HG02852 (cell line): Measurements from ENCODE around the gene DGAT2.

ENCODE experiments used
- ATAC-seq: cut with Tn5 transposase; IDR thresholded peaks from one replicate; pipeline ENCODE4 v1.9.1; 2021; ENCODE audit warnings: mild to moderate bottlenecking, moderate library complexity; ENCODE audit not compliant: unreplicated experiment

DGAT2 gene

GRCh38 chr11:75778962-75779361, 10.4 kb downstream of the DGAT2 start:
- no peak for ATAC-seq

DNA sequence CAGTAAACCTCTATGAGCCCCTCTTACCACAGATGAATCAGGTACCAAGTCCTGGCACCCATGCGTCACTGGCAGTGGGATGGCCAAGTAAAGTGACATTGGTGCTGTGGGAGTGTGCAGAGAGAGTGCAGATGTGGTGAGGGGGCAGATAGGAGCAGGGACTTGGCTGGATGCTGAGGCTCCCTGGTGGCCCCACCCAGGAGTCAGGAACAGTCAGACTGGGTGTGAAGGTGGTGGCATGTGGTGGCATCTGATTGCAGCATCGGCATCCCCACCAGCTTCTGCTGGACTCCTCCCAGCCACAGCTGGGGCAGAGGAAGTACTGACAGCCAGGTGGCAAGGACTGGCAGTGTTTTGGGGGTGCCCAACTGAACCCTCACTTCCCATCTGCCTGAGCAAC, 11.4 kb downstream of the DGAT2 start:
- ATAC-seq = no peak

DNA sequence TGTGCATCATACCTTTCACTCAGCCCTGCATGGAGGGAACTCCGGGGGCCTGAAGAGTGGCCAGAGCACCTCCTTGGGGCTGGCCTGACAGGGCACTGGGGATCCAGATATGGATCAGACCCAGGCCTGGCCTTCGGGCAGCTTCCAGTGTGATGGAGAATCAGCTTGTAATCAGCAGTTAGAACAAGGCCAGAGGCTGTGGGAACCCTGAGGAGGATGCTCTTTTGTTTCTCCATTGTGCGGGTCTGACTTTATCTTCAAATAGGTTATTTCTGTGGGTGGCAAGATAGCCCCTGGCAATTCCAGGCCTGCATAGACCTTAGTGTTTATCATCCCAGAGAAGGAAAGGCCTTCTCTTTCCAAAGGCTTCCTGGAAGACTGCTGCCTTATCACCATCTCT, 12.3 kb downstream of the DGAT2 start:
- ATAC-seq = no peak

- ATAC-seq = no peak
Observed at GRCh38 chr11:75781296-75781695, 12.7 kb downstream of the DGAT2 start.

DNA sequence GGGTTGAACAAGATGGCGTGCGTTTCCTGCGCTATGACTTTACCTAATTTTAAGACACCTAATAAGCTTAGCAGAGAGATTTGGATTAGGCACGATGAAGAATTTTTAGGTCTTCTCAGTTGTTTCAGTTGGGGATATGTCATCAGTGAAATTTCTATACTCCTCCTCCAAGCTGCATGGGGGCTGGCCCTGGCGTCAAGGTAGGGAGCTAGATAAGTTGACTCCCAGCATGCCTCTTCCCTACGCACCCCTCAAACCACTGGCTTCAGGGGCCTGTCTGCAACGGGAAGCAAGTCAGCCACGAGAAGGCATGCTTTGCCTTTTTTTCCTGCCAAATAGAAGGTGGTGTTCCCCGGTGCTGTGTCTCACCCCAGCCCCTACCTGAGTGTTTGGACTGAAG, 13.3 kb downstream of the DGAT2 start:
- no peak for ATAC-seq

GRCh38 chr11:75782540-75783263, 14.1 kb downstream of the DGAT2 start:
- ATAC-seq = no peak

DNA sequence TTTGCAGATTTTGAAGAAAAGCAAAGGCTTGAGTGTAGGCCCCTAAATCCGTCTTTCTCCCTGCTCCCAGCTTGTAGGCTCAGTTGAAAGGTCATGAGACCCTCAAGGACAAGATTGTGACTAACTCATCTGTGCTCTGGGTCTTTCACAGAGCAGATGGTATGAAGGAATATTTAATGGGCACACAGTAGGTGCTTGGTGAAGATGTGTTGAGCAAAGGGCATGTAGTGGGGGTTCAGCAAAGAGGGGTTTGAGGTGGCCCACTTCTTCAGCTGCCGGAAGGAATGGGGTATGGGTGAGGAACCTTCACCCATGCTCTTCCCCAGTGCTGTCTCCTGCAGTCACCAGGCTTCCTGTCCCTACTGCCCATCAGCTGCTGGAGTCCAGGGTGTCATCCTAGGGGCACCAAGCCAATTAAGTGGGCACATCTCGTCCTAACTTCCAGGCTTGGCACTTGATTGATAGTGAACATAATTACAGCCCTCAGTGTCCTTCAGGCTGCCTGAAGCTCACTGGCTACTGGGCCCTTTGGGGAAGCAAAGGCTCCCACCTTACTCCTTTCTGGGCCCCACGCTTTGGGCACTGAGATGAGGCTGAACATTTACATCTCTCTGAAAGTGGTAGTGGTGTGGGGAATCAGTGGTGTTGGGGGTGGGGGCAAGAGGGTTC, 15.0 kb downstream of the DGAT2 start:
- ATAC-seq = no peak

- ATAC-seq = no peak
Observed at GRCh38 chr11:75784085-75784478, 15.5 kb downstream of the DGAT2 start.

- no peak for ATAC-seq
Observed at GRCh38 chr11:75784506-75784905, 15.9 kb downstream of the DGAT2 start.

- ATAC-seq = no peak
Observed at GRCh38 chr11:75785187-75785586, 16.6 kb downstream of the DGAT2 start.

- no peak for ATAC-seq
Observed at GRCh38 chr11:75786101-75786736, 17.6 kb downstream of the DGAT2 start.

DNA sequence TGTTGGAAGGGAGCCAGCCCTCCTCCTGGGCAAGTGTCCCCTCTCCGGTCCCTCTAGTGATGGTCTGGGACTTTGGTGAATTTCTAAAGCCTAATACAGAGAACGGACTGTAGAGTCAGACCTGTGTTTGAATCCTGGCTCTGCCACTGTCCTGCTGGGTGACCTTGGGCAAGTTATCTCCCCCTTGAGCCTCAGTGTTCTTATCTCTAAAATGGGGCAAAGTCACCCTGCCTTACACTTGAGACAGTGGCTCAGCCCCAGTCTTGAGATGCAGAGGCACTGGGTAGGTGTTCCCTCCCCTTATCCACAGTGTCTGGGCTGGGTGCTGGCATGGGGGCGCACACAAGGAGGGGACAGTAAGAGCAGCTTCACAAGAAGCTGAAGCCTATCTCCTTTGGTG, 20.9 kb downstream of the DGAT2 start:
- no peak for ATAC-seq

DNA sequence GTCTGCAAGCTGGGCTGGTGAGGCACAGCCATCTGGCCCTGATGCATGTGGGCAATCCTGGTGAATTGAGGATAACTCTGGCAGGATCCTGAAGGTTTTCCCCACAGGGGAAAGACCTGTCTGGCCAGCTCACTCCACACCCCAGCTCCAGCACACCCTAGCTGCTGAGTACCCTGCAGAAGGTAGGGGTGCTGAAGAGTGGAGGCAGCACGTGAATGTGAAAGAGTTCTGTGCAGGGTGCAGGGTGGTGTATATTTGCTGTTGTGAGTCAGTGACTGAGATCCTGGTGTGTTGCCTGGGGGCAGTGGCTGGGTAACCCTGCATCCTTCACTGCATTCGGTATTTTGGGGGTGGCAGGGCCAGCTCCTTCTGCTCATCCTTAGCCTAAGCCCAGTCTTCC, 22.4 kb downstream of the DGAT2 start:
- ATAC-seq = no peak

DNA sequence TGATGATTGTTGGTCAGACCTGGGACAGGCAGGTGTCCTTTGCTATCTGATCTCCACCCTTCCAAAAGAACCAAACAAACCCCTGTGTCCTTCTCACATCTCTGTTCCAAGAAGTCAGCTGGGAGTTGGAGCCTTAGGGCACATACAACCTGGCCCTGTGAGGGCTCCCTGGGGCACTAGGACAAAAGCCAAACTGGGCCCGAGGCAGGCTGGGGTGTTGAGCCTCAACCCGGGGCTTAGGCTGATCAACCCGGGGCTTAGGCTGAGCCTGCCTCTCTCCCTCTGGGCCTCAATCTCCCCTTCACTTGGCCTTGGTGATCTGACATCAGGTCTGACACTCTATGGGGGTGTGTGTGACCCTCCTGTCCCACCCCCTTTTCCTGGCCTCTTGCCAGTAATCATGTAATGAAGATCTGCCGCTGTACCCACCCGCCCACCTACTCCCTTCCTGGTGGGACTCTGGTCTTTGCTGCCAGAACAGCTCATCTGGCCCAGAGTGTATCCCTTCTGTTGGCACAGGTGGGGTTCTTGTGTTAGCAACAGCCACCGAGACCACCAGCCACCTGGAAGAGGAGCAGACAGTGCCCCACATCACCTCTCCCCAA, 23.7 kb downstream of the DGAT2 start:
- no peak for ATAC-seq

DNA sequence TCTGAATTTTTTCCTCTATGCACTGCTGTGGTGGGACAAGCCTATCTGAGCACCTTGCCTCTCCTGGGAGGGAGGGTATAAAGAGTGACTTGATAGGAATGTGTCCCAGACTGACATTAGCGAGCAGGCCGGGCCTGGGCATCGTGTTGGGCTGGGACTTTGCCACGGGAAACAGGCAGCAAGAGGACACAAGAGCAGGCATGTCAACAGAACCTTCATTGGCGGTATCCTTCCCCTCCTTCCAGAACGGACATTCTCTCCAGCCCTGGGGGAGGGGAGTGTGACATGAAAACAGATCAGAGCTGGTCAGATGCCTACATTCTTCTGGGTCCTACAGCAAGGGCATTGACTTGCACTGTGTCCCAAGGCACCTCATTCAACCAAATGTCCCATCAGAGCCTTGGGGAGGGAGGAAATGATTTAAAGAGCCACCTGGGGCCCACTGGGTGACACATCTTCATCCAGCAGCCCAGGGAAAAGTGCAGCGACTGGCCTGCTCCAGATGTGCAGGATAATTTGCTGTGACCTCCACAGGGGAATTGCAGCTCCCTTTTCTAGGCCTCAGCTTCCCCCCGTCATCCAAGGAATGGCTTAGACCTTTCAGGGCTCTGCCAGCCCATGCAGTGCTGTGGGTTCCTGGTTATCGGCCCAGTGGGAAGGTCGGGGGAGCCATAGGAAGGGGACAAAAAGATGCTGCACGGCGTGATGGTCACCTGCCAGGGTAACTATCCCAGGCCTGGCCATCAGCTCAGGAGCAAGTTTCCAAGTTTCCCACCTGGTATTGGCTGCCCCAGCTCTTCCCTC, 24.6 kb downstream of the DGAT2 start:
- no peak for ATAC-seq

DNA sequence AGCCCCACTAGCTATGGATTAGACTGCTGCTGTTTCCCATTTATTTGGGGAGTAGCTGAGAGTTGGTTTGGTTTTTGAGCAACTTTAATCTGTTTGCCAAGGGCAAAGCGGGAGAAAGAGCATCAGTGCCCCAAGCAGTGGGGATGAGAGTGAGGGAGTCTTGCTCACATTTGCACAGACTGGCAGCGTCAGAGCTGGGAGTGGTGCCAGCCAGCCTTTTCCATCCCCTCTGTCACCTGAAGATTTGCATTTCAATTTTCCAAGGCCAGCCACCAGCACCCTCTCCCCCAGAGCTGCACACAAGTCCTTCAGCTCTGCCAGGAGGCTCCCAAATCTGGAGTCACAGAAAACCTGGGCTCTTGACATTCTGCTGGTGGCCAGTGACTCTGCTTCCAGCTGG, 25.4 kb downstream of the DGAT2 start:
- no peak for ATAC-seq

GRCh38 chr11:75795276-75796090, 26.9 kb downstream of the DGAT2 start:
- no peak for ATAC-seq

DNA sequence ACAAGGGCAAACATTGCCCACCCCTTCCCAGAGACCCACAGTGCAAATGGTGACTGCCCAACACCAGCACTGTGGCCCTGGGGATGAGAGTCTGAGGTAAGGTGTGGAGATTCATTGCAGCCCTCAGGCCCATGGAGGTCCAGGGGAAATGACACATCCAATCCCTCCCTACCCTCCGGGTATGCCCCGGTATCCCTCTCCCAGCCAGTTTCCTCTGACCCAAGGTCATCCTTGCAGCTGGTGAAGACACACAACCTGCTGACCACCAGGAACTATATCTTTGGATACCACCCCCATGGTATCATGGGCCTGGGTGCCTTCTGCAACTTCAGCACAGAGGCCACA, 27.5 kb downstream of the DGAT2 start:
- ATAC-seq = no peak

DNA sequence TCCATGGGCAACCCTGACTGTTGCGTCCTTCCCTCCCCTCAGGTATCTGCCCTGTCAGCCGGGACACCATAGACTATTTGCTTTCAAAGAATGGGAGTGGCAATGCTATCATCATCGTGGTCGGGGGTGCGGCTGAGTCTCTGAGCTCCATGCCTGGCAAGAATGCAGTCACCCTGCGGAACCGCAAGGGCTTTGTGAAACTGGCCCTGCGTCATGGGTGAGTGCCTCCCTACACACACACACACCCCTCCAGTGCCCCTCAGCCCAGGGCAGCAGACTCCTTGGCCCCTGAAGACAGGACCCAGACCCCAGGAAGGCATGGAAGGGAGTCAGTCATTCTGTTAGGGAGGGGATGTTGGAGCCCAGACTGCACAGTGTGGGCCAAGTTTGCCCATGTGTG, 28.5 kb downstream of the DGAT2 start:
- ATAC-seq = no peak

DNA sequence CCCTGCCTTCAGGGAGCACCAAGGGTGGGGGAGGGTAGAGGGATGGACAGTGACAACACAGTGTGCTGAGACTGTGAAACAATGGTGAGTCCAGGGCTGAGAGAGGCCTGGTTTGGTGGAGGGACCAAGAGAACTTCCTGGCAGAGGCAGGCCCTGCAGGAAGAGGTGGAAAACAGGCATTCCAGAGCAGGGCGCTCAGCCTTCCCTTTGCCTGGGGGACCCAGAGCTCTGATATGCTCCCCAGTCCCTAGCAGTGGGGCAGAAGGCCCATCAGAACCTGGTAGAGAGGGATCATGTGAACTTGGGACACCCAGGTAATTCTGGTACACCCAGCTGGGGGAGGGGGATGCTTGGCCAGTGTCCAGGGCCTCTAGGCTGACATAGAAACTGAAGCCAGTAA, 29.2 kb downstream of the DGAT2 start:
- ATAC-seq = no peak
